Pancreas (tissue), 10 donors: ENCODE results near the gene ZNF853. TPM values are rescaled to one million over a fixed set of nuclear protein-coding genes. Genes with fewer than 3 reads are reported as not detected.
"Not testable (repeated sequence)": the region's sequence is repeated elsewhere in the genome, so short reads cannot be mapped to it uniquely, and the experiment has no call there.

ENCODE experiments used
- ATAC-seq, 4 donors: fragments of 200-7000 bp; cut with Tn5 transposase; one replicate each; pipeline versions ENCODE4 v1.8.0 to v1.9.1; 2020; ENCODE audit warnings: mild to moderate bottlenecking in 4 of 4, moderate library complexity in 4 of 4
- DNase-seq, 6 donors: peaks; one replicate each; pipeline ENCODE4 v3.0.0-alpha.2; 2020
- FAIRE-seq: peaks from 2 replicates; lab custom pipeline; 2012; peaks lifted over from hg19 to GRCh38; lab: Jason Lieb, UNC
- H3K27ac ChIP-seq, 4 donors: fragments of 200-600 bp; sonication (generic); 1 replicate in 3 of 4; 2 replicates in 1 of 4; pipeline versions ENCODE4 v1.5.0 to v1.8.0; 2020
- H3K27me3 ChIP-seq, 4 donors: fragments of 200-600 bp; one replicate each; pipeline ENCODE4 v1.8.0; 2021
- H3K36me3 ChIP-seq, 3 donors: fragments of 200-600 bp; sonication (generic) in 1 of 3; one replicate each; pipeline versions ENCODE4 v1.5.0 to v1.8.0; 2020 to 2021
- H3K4me1 ChIP-seq, 3 donors: fragments of 200-600 bp; one replicate each; pipeline ENCODE4 v1.8.0; 2021
- H3K4me3 ChIP-seq, 4 donors: fragments of 200-600 bp; sonication (generic) in 2 of 4; one replicate each; pipeline versions ENCODE4 v1.5.0 to v1.8.0; 2020 to 2021
- H3K9me3 ChIP-seq, 4 donors: fragments of 200-600 bp; one replicate each; pipeline ENCODE4 v1.8.0; 2021
- CTCF ChIP-seq, 4 donors: fragments of 200-600 bp; sonication (generic) in 3 of 4; IDR thresholded peaks; one replicate each; pipeline versions ENCODE4 v1.5.0 to v1.8.0; 2021; ENCODE audit warnings: antibody characterized with exemption in 4 of 4
- WGBS, 2 donors: extraction: QIAGEN DNeasy Blood & Tissue Kit; methylation state at CpG; one replicate each; pipeline ENCODE4 v1.1.7; 2013; 5-methylcytosine and 5-hydroxymethylcytosine counted together
- intact Hi-C, 3 donors: fragments of 100-400 bp; cut with DNase I; formaldehyde crosslinking; loops; one replicate each; pipeline versions ENCODE4 v1.11.1 to v1.14.2; 2022
- polyA plus RNA-seq, 2 donors: library from polyadenylated mRNA; stranded (reverse); fragments of 200-250 nt; gene quantifications; one replicate each; pipeline ENCODE4 v1.2.3, GENCODE V29; 2013
- total RNA-seq, 6 donors: library from RNA; stranded (reverse); fragmentation: NEBNext Ultra II Directional in 4 of 6; extraction: Animal tissue kit (Norgen Biotek cat#: 25700) in 4 of 6; gene quantifications; one replicate each; pipeline versions ENCODE4 v1.2.1 to v1.2.4, GENCODE V29; 2021 to 2023
- donor health status: healthy with polysubstance abuse.
- donor health status: DM: no; HTN: no; CAD: no; lungs with moderate emphysema.
- donor health status: DM: no; HTN: no; CAD: no.
- donor health status: control.
- donor health status: control.
- donor health status: Bipolar disorder and iron deficiency.
- donor health status: DM: yes; HTN: yes; CAD: no.
- donor health status: DM: no; HTN: no; CAD: no.
- donor health status: DM: no; HTN: no; CAD: no.
- donor health status: DM: yes; HTN: yes; CAD: no.

The ZNF853 gene
- total and polyA plus RNA-seq, 8 donors: 1.6 to 7.8 (median 5.1) TPM

GRCh38 chr7:6575281-6576023 lies 40.0 kb upstream of the ZNF853 start:
- Histone ChIP-seq H3K9me3 (no peaks in the 10 kb centered on the region), H3K36me3 (no peaks in the 10 kb centered on the region), H3K4me3 (no peak overlapping the region), H3K4me1 (peaks cover 0 to 4% (median 0%) of the 10 kb centered on the region in 3 donors), H3K27me3 (no peaks in the 10 kb centered on the region), H3K27ac (no peak overlapping the region)
- FAIRE-seq: no peak
- intact Hi-C loops: no loop called here
- TF ChIP-seq CTCF (IDR thresholded peaks at IDR 0.05): no peak
- 73 to 75% methylated on average over 9 of the region's 9 CpGs for WGBS, 2 donors
- DNase-seq: peak in 1 of 6 donors; percentile 1
- ATAC-seq: no peak

GRCh38 chr7:6576024-6576866 lies 39.2 kb upstream of the ZNF853 start:
- Histone ChIP-seq H3K36me3 (peaks cover 0 to 7% (median 0%) of the 10 kb centered on the region in 3 donors), H3K4me1 (peaks cover 0 to 4% (median 0%) of the 10 kb centered on the region in 3 donors), H3K27me3 (no peaks in the 10 kb centered on the region), H3K9me3 (no peaks in the 10 kb centered on the region), H3K4me3 (peak overlapping the region in 3 of 4 donors; percentile 64 to 76 (median 74)), H3K27ac (no peak overlapping the region)
- FAIRE-seq (no peak), DNase-seq (peak in 1 of 6 donors; percentile 69), ATAC-seq (no peak)
- intact Hi-C loops: no loop called here
- 61 to 67% methylated on average over 14 of the region's 14 CpGs for WGBS, 2 donors
- no peak for TF ChIP-seq CTCF (IDR thresholded peaks at IDR 0.05)

- intact Hi-C loops, H3K36me3 ChIP-seq, H3K27me3 ChIP-seq, FAIRE-seq, H3K4me1 ChIP-seq, H3K9me3 ChIP-seq: not testable (repeated sequence)
- ATAC-seq (peak in 1 of 4 donors; percentile 42), DNase-seq (peak in 2 of 6 donors; percentile 24 to 41)
- Histone ChIP-seq H3K27ac (peak overlapping the region; percentile 79 to 96 (median 88)), H3K4me3 (peak overlapping the region; percentile 47 to 76 (median 69))
- WGBS, 2 donors: 7 to 8% methylated on average over 13 to 14 of the region's 14 CpGs
Measured at GRCh38 chr7:6576867-6577368, 38.5 kb upstream of the ZNF853 start.

- H3K4me3 ChIP-seq: peak within 1 kb of the TSS; percentile 47 to 76 (median 69)
- no peaks in the 10 kb centered on the region for H3K27me3 ChIP-seq
- DNase-seq (peak; percentile 80 to 95 (median 86)), FAIRE-seq (no peak), ATAC-seq (peak; percentile 97 to 100 (median 98))
- H3K4me1 ChIP-seq: peaks cover 0 to 4% (median 0%) of the 10 kb centered on the region in 3 donors
- H3K36me3 ChIP-seq: peaks cover 0 to 7% (median 5%) of the 10 kb centered on the region in 3 donors
- 10 to 15% methylated on average over 49 to 51 of the region's 51 CpGs for WGBS, 2 donors
- peak within 1 kb of the TSS; percentile 79 to 96 (median 88) for H3K27ac ChIP-seq
- H3K9me3 ChIP-seq: no peaks in the 10 kb centered on the region
- intact Hi-C loops: no loop called here
- no peak for TF ChIP-seq CTCF (IDR thresholded peaks at IDR 0.05)
Measured at GRCh38 chr7:6577369-6578113, 37.9 kb upstream of the ZNF853 start, which contains the start of gene ZDHHC4. ZDHHC4 (plus strand) TSS chr7:6577454; CDS start chr7:6580562, 3,108 bp downstream.
